ENCODE data around the gene CPXM1. TPM values are rescaled to one million over a fixed set of nuclear protein-coding genes. Genes with fewer than 3 reads are reported as not detected.
A peak's percentile ranks its signal among the peaks of the same experiment; 100 is the strongest.

CPXM1 gene
- polyA plus RNA-seq, 10 donors = 39.6 to 68.0 (median 52.1) TPM

DNA sequence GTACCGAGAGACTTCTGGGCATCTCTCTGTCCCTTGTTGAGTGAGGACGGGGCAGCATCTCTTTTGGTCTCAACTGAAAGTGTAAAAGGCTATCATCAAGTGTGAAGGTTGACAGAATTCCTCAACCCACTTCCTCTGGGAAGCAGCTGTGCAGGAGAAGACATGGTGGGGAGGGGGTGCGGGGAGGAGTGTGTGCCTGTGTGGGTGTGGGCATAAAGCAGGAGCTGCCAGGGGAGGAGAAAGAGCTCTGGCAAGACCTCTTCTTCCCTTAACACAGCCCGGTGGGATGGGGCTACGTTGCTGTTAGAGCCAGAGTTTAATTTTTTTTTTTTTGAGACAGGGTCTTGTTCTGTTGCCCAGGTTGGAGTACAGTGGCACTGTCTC lies 31.8 kb downstream of the CPXM1 start:
- DNase-seq = no peak

DNA sequence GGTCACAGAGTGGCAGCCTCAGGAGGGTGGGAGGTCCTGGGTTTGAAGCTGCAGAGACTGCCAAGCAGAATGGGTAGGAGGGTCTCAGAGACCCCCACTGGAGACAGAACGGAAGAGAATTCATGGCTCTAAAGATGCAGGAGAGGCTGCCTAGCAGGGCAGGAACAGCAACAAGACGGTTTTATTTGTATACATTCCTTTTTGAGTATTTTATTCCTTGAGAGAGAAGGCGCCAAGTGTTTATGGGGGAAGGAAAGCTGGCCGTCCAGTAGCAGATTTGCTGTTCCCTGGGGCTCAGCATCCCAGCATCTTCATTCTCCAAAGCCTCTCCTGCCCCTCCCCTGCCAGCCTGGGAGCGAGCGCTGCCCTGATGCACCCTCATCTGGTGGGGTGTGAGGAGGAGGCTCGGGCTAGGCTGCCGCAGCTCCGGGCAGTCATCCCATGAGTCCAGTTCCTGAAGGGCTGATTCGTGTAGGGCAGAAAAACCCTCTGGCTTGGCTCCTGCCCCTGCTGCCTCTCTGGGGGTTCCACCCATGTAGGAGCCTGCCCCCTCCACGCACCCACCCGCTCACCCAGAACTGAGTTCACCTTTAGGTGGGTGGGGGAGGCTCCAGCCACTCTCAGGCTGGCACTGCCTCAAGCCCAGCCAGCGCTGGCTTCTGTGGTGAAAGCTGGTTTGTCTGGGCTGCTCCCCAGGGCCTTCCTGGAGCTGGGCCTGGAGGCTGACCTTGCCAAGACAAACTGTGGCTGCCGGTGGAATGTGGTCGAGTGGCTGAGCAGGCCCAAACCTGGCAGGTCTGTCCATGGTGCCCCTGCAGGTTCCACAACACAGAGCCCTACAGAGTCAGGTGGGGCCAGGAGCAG lies 32.4 kb downstream of the CPXM1 start:
- DNase-seq = no peak

DNA sequence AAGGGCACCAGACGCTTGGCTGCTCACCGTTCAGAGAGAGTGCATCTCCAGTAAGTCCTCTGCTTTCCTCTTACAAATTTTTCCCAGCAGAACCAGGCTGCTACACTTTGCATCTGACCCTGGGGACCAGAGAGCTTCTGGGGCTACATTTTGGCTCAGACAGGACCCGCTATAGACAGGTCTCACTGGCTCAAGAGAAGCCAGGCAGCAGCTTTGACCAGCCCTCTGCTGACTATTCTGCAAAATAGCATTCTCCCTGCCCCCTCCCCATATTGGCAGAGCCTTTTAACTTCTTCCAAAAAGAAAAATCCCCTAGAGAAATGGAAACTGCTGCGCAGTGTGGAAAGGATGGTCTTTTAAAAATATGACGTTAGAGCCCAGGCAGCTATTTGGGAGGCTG lies 37.2 kb downstream of the CPXM1 start:
- no peak for DNase-seq

DNA sequence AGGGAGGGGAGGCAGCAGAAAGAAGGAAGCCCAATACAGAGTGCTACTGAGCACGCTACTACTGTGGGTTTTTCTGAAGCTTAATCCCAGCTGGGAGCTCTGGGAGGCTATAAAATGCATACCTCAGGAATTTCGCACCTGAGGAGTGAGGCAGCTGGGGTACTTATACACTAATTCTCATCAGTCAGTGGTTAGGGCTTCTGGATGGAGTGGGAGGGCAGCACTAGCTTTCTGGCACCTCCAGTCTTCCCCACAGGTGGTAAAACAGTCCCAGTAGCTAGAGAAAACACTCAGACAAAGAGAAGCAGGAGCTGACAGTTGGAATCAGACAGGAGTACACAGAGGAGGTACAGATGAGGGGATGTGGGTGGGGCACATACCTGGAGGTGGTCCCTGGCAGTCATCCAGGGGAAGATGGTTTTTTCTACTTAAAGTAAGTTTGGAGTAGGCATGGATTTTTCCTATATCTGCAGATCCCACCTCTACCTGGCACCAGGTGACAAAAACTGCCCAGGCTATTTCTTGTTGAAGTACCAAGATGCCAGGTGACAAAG lies 37.8 kb downstream of the CPXM1 start:
- no peak for DNase-seq

DNA sequence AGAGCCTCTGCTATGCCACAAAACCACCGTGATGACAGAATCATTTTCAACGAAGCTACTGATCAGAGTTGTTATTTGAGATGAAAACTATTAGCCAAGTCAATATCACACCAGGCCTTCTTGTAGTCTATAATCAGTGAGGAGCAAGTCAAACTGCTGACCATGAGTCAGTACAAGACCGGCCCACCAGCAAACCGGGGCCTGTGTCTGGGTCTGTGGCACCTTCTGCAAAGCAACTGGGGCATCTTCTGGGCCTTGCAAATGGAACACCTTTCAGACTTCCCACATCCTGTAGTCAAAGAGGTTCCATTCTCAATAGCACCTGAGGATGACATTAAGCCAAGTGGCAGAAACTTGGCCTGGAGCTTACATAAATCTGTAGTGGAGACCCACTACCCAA lies 38.5 kb downstream of the CPXM1 start:
- no peak for DNase-seq

DNA sequence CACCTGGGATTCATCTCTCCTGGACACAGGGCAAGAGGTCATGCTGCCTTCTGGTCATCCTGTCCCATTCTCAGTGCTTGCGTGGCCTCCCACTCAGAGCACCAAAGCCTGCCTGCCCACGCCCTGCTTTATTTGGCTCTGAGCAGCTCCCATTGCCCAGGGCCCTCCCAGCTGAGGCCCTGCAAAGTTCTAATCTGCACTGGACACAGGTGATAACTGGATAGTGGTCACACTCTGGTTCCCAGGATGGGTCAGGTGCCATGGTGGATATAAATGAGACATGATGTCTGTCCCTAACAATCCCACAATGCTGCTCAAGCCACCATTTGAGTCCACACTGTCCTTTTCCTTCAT lies 39.5 kb downstream of the CPXM1 start:
- DNase-seq = no peak

DNA sequence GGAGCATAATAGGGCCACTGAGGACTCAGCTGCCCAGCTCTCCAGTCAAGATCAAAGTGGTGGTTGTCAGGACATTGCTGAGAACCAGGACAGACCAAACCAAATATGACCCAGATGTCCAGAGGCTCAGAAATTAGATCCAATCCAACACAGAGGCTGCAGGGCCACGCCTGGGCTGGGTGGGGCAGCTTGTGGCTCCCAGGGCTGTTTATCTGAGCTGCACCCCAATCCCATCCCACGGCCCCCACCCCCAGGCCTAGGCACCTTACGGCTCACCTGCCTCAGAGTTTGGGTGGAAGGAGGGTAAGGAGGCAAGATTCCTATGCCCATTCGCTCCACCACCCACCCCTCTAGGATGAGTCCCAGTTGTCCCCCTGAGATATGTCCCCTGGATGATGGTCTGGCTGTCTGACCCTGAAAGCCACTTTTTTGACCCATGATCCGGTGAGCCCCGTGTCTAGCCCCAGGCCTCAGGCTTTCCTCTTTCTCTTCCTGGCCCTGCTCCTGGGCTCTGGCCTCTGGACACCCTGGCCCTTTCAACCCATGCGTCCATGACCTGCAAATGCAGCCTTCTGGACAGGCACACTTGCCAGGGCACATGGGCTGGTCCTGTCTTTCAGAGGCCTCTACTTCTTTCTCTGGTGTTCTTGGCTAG lies 40.0 kb downstream of the CPXM1 start:
- DNase-seq = no peak

DNA sequence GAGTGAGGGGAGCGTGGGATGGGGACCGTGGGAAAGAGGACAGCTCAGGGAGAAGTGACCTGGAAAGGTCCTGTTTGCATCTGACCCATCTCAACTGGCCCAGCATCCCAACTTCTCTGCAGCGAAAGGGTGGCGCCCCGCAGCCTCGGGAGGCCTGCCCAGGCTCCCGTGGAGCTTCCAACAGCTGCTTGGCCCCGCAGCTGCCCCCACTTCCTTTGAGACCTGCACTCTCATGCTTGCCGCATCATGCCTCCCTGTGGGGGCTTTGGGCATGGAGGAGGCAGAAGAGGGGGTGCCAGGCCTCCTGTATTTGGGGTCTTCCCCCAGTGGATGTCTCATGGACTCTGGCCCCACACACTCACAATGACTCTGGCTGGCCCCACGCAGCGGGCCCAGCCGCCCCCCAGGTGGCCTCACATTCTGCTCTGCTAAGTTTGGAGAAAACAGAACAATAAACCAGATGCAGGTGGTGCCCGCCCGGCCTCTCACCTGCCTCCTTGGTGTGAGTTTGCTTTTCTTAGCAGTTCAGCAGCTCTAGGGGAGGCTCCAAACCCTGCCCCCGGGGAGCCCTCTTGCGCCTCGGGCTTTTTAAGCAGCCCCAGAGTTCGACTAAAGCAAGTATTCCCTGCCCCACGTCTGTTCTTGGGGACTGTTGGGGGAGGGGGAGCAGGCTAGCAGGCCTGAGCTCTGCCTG lies 40.7 kb downstream of the CPXM1 start:
- DNase-seq = no peak

DNA sequence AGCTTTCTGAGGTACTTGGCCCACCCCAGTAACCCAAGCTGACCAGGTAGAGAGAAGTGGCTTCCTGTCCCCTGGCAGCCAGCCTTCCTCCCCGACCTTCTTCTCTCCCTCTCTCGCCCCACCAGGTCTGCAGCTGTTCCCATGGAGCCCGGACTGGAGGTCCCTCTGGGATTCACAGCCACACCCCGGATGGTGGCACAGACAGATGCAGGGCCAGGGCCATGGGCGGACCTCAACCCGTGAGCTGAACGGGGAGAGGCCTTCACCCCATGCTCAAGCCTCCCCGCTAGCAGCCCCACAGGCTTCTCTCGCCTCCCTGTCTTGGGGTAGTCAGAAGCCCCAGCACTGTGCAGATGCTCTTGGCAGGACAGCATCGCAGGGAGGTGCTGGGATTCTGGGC lies 41.3 kb downstream of the CPXM1 start:
- DNase-seq = no peak

DNA sequence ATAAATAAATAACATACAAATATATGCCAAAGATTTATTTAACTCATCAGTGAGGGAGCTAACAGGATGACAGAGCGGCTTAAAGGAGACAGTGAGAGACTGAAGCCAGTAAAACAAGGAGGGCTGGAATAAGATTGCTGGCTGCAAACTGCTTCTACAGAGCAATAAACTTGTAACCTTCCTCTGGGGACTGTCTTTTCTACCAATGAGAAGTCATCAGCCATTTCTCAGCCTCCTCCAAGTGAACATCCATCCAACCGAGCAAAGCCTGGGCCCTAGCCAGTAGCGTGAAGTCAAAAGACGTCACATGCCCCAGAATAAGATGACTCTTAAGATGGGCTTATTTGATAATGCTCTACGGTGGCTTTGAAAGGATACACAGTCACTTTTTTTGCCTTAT lies 42.5 kb downstream of the CPXM1 start:
- DNase-seq = peak in 2 of 3 donors; percentile 19 to 48

DNA sequence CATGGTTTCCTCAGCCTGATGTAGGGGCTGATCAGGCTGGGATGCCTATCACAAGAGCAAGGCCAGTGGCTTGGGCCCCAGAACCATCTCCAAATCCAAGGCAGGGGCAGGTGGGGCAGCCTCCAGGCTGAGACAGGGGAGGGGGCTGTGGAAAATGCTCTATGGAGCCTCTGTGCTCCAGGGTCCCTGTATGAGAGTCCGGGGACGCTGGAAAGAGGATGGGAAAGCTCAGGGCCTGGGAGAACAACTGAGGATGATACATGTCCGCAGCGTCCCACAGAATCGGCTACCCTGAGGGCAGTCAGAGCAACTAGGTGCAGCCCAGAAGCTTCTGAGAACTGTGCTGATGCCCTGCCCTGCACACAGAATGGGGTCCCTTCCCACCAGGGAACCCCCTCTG lies 43.4 kb downstream of the CPXM1 start:
- no peak for DNase-seq

DNA sequence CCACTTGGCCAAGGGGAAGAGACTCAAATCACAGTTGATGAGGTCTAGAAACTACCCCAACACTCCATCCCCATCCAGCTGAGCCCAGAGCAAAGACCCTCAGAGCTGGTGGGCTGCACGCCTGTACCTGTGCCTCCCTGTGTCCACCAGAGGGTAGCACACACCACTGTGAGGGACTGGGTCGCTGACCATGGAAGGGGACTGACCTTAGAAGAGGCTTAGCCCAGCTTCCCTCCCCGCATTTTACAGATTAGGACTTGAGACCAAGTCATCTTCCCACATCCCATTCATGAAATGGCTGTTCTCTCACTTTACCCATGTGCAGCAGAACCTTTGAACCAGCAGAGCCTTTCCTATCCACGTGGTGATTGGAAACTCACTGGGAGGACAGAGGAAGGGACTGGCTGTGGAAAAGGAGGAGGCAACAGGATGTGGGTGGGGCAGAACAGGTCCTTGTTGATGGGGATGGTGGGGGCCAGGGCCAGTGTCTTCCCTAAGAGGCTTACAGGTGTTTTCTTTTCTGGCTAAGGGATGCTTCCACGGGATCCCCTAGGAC lies 44.3 kb downstream of the CPXM1 start:
- DNase-seq = peak in 2 of 3 donors; percentile 21 to 40

DNA sequence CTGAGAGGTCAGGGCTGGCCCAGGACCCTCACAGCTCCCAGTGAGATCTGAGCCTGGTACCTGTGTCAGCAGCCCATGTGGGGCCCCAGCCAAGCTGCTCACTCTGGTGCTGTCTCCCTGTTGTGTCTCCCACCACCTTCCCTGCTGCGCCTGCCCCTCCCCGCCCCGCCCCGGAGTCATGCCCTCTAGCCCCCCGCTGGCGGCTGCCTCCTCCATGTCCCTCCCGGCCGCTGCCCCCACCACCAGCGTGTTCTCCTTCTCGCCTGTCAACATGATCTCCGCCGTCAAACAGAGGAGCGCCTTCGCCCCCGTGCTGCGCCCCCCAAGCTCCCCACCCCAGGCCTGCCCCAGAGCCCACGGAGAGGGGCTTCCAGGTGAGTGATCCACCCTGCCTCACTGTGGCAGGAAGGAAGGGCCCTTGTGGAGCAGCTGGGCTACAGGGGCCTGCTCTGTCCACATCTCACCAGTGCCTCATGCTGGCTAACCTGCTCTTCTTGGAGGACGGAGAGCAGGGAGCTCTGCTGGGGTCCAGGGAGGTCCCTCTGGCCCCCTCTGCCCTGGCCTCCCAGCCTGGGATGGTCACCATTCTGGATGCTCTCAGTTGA lies 44.9 kb downstream of the CPXM1 start:
- DNase-seq = no peak

DNA sequence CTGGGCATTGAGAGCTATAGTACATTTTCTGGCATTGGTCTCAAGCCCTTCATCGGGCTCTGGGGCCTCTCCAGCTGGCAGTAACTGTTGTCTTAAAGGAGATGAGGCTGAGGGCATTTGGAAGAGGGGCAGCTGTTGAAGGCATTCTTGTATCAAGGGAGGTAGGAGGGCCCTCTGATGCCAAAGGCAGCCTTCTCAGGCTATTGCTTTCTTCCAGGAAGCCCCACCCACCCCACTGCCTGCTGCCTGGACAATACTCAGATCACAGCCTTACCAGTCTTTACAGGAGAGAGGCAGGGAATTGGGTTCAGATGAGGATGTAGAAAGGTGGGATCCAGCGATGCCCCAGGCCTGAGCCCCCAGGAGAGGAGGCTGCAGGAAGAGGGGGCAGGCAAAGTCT lies 46.0 kb downstream of the CPXM1 start:
- DNase-seq = no peak

DNA sequence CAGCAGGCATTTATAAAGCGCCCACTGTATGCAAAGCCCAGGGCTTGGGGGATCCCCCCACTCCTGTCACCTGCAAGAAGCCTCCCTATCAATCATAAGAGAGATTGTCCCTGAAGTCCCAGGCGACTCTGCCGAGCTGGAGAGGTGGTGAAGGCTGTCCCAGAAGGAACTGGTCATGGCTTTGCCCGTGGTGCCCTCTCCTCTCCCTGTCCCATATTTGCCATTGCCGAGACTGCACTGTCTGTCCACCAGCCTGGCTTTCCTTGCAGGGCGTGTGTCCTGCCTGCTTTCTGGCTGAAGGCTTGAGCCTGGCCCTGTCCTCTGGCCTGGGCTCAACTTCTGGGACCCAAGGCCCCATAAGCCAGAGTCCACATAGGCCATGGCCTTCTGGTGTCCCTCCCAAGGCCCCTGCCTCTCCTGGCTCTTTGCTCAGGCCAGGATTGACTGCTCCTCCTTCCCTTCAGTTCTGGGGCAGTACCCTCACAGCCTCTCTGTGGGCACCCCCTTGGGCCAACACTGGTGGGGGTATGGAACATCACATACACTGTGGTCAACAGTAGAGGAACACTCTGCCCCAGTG lies 46.9 kb downstream of the CPXM1 start:
- no peak for DNase-seq

DNA sequence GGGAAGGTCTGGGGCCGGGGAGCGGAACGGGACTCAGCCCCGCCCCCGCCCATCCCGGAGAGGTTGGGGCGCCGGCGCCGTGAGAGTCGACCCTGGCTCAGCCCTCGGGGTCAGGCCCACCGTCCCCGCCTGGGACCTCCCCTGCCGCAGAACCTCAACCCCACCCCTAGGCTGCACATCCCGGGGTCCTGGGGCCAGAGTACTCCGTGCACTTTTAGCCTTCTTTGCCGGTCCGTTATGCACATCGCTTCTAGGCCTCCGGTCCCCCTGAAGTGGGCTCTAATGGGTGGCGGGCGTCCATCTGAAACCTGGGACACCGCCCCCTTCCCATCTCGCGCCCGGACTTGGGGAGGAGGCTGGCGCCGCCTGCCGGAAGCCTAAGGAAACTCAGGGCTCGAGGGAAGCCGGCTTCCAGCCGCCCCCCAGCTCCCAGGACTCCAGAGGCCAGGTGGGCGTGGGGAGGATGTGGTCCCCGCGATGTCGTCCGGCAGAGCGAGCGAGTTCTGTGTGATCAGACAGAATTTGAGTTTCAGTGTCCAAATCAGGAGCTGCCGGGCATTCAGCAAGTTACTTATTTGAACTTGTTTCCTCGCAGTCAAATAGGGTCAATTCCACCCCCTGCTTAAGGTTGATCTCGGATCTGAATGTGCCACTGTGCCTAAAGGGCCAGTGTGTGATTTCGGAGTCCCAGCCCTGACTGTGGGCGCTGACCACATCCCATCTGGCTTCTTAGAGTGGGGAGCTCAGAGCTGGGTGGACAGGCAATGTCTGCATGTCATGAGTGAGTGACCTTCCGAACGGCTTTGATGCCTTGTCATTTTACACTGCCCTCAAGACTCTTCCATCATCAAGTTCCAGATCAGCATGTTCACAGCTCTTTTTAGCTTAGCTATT lies 47.6 kb downstream of the CPXM1 start:
- DNase-seq = peak in 1 of 3 donors; percentile 65

DNA sequence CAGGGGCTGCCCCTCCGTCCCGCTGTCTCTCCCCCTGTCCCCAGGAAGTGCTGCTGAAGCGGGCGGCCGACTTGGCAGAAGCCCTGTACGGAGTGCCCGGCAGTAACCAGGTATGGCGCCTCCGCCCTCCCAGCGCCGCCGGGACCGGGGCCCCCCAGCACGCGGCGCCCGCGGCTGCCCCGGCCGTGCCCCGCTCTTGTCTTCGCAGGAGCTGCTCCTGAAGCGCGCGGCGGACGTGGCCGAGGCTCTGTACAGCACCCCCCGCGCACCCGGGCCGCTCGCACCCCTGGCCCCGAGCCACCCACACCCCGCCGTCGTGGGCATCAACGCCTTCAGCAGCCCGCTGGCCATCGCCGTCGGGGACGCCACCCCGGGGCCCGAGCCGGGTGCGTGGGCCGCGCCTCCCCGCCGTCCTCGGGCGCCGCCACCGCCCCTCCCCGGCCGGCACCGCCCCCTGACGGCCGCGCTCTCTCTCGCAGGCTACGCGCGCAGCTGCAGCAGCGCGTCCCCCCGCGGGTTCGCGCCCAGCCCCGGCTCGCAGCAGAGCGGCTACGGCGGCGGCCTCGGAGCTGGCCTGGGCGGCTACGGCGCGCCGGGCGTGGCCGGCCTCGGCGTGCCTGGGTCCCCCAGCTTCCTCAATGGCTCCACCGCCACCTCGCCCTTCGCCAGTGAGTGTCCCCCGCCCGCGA lies 48.4 kb downstream of the CPXM1 start:
- DNase-seq = peak in 2 of 3 donors; percentile 18 to 47

DNA sequence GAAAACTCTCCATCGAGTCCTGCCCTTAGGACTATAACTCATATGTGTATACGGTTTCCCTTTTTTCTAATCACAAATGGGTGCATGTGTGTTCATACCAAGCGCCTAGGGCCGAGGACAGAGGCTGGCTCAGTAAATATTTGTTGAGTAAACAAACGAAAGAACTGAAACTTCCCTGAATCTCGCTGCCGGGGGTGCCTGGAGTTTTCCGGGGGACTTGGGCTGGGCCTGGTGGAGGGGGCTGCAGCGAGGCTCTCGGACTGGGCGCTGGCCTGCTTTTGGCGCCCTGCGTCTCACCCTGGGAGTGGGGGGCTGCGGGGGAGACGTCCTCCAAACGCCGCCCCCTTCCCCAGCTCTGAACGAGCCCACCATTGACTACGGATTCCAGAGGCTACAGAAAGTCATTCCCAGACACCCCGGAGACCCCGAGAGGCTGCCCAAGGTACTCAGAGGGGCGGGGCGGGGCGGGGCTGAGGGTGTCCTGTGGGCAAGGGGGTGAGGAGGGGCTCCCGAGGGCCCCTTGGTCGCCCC lies 49.0 kb downstream of the CPXM1 start:
- no peak for DNase-seq

DNA sequence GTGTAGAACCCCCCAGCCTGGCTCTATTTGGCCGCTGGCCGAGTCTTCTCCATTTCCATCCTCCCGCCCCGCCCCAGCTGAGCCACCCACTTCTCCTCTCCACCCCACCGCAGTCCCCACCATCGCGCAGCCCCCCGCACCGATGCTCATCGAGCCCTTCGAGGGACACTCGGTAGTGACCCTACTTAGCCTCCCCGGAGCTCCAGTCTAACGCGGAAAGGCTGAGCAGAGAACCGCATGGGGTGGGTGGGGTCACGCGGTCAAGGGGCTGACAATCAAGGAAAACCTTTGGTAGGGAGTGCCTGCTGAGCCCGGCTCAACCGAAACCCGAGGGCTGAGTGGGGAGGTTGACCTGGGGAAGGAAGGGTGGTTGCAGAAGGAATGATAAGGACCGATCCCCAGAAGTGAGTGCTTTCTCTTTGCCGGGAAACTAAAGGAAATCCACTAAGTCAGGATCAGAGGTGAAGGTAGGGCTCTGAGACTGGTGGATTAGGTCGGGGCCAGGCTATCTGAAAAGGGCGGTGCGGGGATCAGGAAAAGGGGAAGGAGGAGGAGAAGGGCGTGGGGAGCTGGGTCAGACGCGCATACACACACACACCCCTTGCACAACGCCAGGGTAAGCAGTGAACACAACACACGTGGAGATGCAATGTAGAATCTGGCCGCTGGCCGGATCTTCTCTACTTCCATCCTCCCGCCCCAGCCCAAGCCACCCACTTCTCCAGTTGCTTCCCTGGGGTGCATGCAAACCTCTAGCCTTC lies 49.8 kb downstream of the CPXM1 start:
- peak in 2 of 3 donors; percentile 34 to 57 for DNase-seq

Data from muscle of back (tissue), 11 donors.